DOHH2 (cell line): Measurements from ENCODE around the gene FLYWCH2.
"Not testable (repeated sequence)": the region's sequence is repeated elsewhere in the genome, so short reads cannot be mapped to it uniquely, and the experiment has no call there.

Experiments used
- H3F3A ChIP-seq: fragments of 200-600 bp; sonication (generic), shearing (Covaris generic); 2 replicates; pipeline ENCODE4 v1.6.0; 2016; ENCODE audit warnings: antibody characterized with exemption, mild to moderate bottlenecking; ENCODE audit not compliant: control insufficient read depth, insufficient read depth
- H3K27ac ChIP-seq: fragments of 200-600 bp; sonication (generic); 2 replicates; pipeline ENCODE4 v1.5.1; 2014; ENCODE audit warnings: low read depth, mild to moderate bottlenecking, low read length, moderate library complexity
- H3K27me3 ChIP-seq: fragments of 200-600 bp; sonication (generic); 2 replicates; pipeline ENCODE4 v1.6.1; 2014; ENCODE audit warnings: mild to moderate bottlenecking, low read length, mixed read lengths; ENCODE audit not compliant: control insufficient read depth
- H3K36me3 ChIP-seq: fragments of 200-600 bp; sonication (generic); 2 replicates; pipeline ENCODE4 v1.6.1; 2014; ENCODE audit warnings: mild to moderate bottlenecking, low read length, moderate library complexity, mixed read lengths; ENCODE audit not compliant: control insufficient read depth
- H3K4me1 ChIP-seq: fragments of 200-600 bp; sonication (generic); 2 replicates; pipeline ENCODE4 v1.6.1; 2014; ENCODE audit warnings: mild to moderate bottlenecking, low read length, mixed read lengths; ENCODE audit not compliant: control insufficient read depth
- H3K4me2 ChIP-seq: fragments of 200-600 bp; sonication (generic); 2 replicates; pipeline ENCODE4 v1.6.0; 2014; ENCODE audit warnings: mild to moderate bottlenecking, low read length, moderate library complexity
- H3K4me3 ChIP-seq: fragments of 200-600 bp; sonication (generic); 2 replicates; pipeline ENCODE4 v1.5.1; 2014; ENCODE audit warnings: mild to moderate bottlenecking, low read length, mixed read lengths
- H3K79me2 ChIP-seq: fragments of 200-600 bp; sonication (generic); 2 replicates; pipeline ENCODE4 v1.6.1; 2014; ENCODE audit warnings: mild to moderate bottlenecking, low read length, mixed read lengths; ENCODE audit not compliant: control insufficient read depth
- H3K9me2 ChIP-seq: fragments of 200-600 bp; sonication (generic); replicated peaks from 2 replicates; pipeline ENCODE4 v1.6.1; 2014; ENCODE audit warnings: mild to moderate bottlenecking, low read length, mixed read lengths; ENCODE audit not compliant: control insufficient read depth
- H3K9me3 ChIP-seq: fragments of 200-600 bp; sonication (generic); 2 replicates; pipeline ENCODE4 v1.6.1; 2014; ENCODE audit warnings: antibody characterized with exemption, low read length, mixed read lengths; ENCODE audit not compliant: control insufficient read depth, insufficient read depth
- H4K20me1 ChIP-seq: fragments of 200-600 bp; sonication (generic); 2 replicates; pipeline ENCODE4 v1.6.0; 2014; ENCODE audit warnings: low read depth, mild to moderate bottlenecking, antibody characterized with exemption, low read length, moderate library complexity; ENCODE audit not compliant: control insufficient read depth, insufficient read depth
- EZH2phosphoT487 ChIP-seq: fragments of 200-600 bp; sonication (generic); IDR thresholded peaks from 2 replicates; pipeline ENCODE4 v1.6.1; 2017; ENCODE audit warnings: borderline replicate concordance, mild to moderate bottlenecking, antibody characterized with exemption, low read length, moderate library complexity, mixed read lengths
- TF ChIP-seq, protein P1 (sequence below): fragments of 200-600 bp; sonication (generic); IDR thresholded peaks from one replicate; pipeline ENCODE4 v1.5.1; 2014; ENCODE audit warnings: antibody characterized with exemption, mild to moderate bottlenecking, low read depth, low read length; ENCODE audit not compliant: poor library complexity, severe bottlenecking

The FLYWCH2 gene

DNA sequence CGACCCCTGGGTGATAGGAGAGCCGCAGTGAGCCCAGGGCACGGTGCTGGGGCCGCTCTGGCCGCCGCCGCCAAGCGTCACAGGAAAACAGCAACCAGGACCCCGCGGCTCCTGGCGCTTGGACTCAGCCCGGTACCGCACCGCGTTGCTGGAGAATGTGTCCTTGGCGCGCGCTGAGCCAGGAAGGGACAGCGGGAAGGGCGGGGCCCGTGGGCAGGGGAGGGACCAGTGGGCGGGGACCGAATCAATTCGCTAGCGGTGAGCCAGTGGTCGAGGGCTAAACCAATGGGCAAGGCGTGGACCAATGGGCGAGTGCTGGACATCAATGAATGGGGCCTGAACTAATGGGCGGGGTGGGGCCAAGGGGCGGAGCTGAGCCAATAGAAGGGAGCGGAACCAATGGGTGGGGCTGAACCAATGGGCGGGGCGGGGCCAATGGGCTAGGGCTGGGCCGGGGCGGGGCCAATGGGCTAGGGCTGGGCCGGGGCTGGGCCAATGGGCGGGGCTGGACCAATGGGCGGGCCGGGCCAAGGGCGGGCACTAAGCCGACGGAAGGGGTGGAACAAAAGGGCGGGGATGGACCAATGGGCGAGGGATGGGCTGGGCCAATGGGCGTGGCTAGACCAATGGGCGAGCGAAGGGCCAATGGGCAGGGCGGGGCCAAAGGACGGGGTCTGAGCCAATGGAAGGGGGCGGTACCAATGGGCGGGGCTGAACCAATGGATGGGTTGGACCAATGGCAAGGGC, 22.4 kb downstream of the FLYWCH2 start:
- H3K27ac ChIP-seq = peak overlapping the region; percentile 42
- peak overlapping the region; percentile 99 for H3K4me2 ChIP-seq
- no peaks in the 10 kb centered on the region for H3K9me2 ChIP-seq
- no peaks in the 10 kb centered on the region for H3K27me3 ChIP-seq
- H3K4me1 ChIP-seq = peaks cover 11% of the 10 kb centered on the region
- H3F3A ChIP-seq = peaks cover 3% of the 10 kb centered on the region
- H4K20me1 ChIP-seq = no peaks in the 10 kb centered on the region
- no peaks in the 10 kb centered on the region for H3K36me3 ChIP-seq
- no peaks in the 10 kb centered on the region for H3K9me3 ChIP-seq
- no peaks in the 10 kb centered on the region for H3K79me2 ChIP-seq
- TF ChIP-seq EZH2phosphoT487 = no peak
- TF ChIP-seq, protein P1, sequence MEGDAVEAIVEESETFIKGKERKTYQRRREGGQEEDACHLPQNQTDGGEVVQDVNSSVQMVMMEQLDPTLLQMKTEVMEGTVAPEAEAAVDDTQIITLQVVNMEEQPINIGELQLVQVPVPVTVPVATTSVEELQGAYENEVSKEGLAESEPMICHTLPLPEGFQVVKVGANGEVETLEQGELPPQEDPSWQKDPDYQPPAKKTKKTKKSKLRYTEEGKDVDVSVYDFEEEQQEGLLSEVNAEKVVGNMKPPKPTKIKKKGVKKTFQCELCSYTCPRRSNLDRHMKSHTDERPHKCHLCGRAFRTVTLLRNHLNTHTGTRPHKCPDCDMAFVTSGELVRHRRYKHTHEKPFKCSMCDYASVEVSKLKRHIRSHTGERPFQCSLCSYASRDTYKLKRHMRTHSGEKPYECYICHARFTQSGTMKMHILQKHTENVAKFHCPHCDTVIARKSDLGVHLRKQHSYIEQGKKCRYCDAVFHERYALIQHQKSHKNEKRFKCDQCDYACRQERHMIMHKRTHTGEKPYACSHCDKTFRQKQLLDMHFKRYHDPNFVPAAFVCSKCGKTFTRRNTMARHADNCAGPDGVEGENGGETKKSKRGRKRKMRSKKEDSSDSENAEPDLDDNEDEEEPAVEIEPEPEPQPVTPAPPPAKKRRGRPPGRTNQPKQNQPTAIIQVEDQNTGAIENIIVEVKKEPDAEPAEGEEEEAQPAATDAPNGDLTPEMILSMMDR = no peak
- peak overlapping the region; percentile 98 for H3K4me3 ChIP-seq

DNA sequence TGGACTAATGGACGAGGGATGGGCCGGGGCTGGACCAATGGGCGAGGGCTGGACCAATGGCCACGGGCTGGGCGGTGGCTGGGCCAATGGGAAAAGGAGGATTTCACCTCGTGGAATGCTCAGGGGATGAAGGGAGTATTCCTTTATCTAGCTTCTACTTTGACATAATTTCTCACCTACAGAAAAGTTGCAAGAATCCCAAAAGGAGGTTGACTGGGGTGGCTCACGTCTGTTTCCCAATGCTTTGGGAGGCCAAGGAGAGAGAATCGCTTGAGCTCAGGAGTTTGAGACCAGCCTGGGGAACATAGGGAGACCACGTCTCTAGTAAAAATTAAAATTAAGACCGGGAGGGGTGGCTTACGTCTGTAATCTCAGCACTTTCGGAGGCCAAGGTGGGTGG, 23.0 kb downstream of the FLYWCH2 start:
- Histone ChIP-seq H3K27me3 (no peaks in the 10 kb centered on the region), H3K4me3 (peak overlapping the region; percentile 54), H4K20me1 (no peaks in the 10 kb centered on the region), H3F3A (peaks cover 7% of the 10 kb centered on the region), H3K9me3 (no peaks in the 10 kb centered on the region), H3K9me2 (no peaks in the 10 kb centered on the region), H3K27ac (no peak overlapping the region), H3K4me2 (peak overlapping the region; percentile 52), H3K4me1 (peaks cover 13% of the 10 kb centered on the region), H3K79me2 (no peaks in the 10 kb centered on the region), H3K36me3 (no peaks in the 10 kb centered on the region)
- TF ChIP-seq EZH2phosphoT487 = no peak
- TF ChIP-seq, protein P1 = no peak

DNA sequence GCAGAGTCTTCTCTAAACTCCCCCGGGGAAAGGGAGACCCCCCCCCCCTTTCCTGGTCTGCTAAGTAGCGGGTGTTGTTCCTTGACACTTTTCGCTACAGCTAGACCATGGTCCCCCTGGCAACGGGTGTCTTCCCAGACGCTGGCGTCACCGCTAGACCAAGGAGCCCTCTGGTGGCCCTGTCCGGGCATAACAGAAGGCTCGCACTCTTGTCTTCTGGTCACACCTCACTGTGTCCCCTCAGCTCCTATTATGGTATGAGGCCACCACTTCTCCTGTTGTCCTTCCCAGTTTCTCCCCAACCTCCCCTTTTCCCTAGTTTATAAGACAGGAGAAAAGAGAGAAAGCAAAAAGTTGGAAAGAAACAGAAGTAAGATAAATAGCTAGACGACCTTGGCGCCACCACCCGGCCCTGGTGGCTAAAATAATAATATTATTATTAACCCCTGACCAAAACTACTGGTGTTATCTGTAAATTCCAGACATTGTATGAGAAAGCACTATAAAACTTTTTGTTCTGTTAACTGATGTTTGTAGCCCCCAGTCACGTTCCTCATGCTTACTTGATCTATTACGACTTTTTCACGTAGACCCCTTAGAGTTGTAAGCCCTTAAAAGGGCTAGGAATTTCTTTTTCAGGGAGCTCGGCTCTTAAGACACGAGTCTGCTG, 24.2 kb downstream of the FLYWCH2 start:
- H3K36me3 ChIP-seq, H3K79me2 ChIP-seq, H3K4me3 ChIP-seq, H3K27me3 ChIP-seq, H3F3A ChIP-seq, H3K27ac ChIP-seq, H3K9me3 ChIP-seq, H3K9me2 ChIP-seq, H4K20me1 ChIP-seq: not testable (repeated sequence)
- Histone ChIP-seq H3K4me2 (peak overlapping the region; percentile 26; the same call in 1 of the 2 replicates), H3K4me1 (peaks cover 17% of the 10 kb centered on the region)
- TF ChIP-seq, protein P1 = peak; percentile 52
